Measurements from ENCODE around the gene AQP5.

- TF ChIP-seq, protein P1, sequence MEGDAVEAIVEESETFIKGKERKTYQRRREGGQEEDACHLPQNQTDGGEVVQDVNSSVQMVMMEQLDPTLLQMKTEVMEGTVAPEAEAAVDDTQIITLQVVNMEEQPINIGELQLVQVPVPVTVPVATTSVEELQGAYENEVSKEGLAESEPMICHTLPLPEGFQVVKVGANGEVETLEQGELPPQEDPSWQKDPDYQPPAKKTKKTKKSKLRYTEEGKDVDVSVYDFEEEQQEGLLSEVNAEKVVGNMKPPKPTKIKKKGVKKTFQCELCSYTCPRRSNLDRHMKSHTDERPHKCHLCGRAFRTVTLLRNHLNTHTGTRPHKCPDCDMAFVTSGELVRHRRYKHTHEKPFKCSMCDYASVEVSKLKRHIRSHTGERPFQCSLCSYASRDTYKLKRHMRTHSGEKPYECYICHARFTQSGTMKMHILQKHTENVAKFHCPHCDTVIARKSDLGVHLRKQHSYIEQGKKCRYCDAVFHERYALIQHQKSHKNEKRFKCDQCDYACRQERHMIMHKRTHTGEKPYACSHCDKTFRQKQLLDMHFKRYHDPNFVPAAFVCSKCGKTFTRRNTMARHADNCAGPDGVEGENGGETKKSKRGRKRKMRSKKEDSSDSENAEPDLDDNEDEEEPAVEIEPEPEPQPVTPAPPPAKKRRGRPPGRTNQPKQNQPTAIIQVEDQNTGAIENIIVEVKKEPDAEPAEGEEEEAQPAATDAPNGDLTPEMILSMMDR (conservative IDR thresholded peaks at IDR 0.05), result no peak
- no peak for TF ChIP-seq EZH2 (IDR thresholded peaks at IDR 0.05; ENCODE audit: low read depth)
These were observed 40.4 kb upstream of the AQP5 start for GRCh38 chr12:49921299-49921698.

All from PC-9 (cell line).